Loucy (cell line): Measurements from ENCODE around the gene KCNK3.

Experiments
- H2AFZ ChIP-seq: fragments of 200-600 bp; sonication (generic); 2 replicates; pipeline ENCODE4 v1.6.0; 2016; ENCODE audit warnings: antibody characterized with exemption, mild to moderate bottlenecking, low read length, moderate library complexity
- H3F3A ChIP-seq: fragments of 200-600 bp; 2 replicates; pipeline ENCODE4 v1.6.0; 2016; ENCODE audit warnings: antibody characterized with exemption, low read depth, mild to moderate bottlenecking
- H3K27me3 ChIP-seq: fragments of 200-600 bp; sonication (generic); 2 replicates; pipeline ENCODE4 v1.6.1; 2014; ENCODE audit warnings: low read length, mild to moderate bottlenecking; ENCODE audit not compliant: insufficient read depth, poor library complexity, severe bottlenecking
- H3K36me3 ChIP-seq: fragments of 200-600 bp; sonication (generic); 2 replicates; pipeline ENCODE4 v1.6.1; 2016; ENCODE audit warnings: low read length; ENCODE audit not compliant: insufficient read depth
- H3K4me1 ChIP-seq: fragments of 200-600 bp; sonication (generic); 2 replicates; pipeline ENCODE4 v1.5.1; 2014; ENCODE audit warnings: low read length, mild to moderate bottlenecking; ENCODE audit not compliant: insufficient read depth, poor library complexity, severe bottlenecking
- H3K4me2 ChIP-seq: fragments of 200-600 bp; sonication (generic); 2 replicates; pipeline ENCODE4 v1.6.0; 2014; ENCODE audit warnings: antibody characterized with exemption, low read length, low read depth, mild to moderate bottlenecking; ENCODE audit not compliant: poor library complexity, severe bottlenecking
- H3K4me3 ChIP-seq: fragments of 200-600 bp; sonication (generic); 2 replicates; pipeline ENCODE4 v1.5.1; 2014; ENCODE audit warnings: low read length, mild to moderate bottlenecking, mixed read lengths; ENCODE audit not compliant: poor library complexity, severe bottlenecking
- H3K79me2 ChIP-seq: fragments of 200-600 bp; sonication (generic); 2 replicates; pipeline ENCODE4 v1.6.1; 2014; ENCODE audit warnings: low read length; ENCODE audit not compliant: insufficient read depth
- H3K9ac ChIP-seq: fragments of 200-600 bp; sonication (generic); 2 replicates; pipeline ENCODE4 v1.6.0; 2014; ENCODE audit warnings: mild to moderate bottlenecking, low read depth, low read length, moderate library complexity; ENCODE audit not compliant: poor library complexity, severe bottlenecking
- H3K9me2 ChIP-seq: fragments of 200-600 bp; sonication (generic); replicated peaks from 2 replicates; pipeline ENCODE4 v1.6.1; 2016; ENCODE audit warnings: low read depth, low read length, mixed read lengths
- H3K9me3 ChIP-seq: fragments of 200-600 bp; sonication (generic); 2 replicates; pipeline ENCODE4 v1.6.1; 2014; ENCODE audit warnings: mild to moderate bottlenecking, antibody characterized with exemption, low read length, low read depth; ENCODE audit not compliant: insufficient read depth
- H4K20me1 ChIP-seq: fragments of 200-600 bp; sonication (generic); 2 replicates; pipeline ENCODE4 v1.6.0; 2014; ENCODE audit warnings: antibody characterized with exemption, low read length, mild to moderate bottlenecking; ENCODE audit not compliant: insufficient read depth, poor library complexity, severe bottlenecking
- EZH2phosphoT487 ChIP-seq: fragments of 200-600 bp; IDR thresholded peaks from 2 replicates; pipeline ENCODE4 v1.6.1; 2018; ENCODE audit warnings: antibody characterized with exemption, mild to moderate bottlenecking, moderate library complexity, borderline replicate concordance
- TF ChIP-seq, protein P1 (sequence below): fragments of 200-600 bp; sonication (generic); conservative IDR thresholded peaks from 2 replicates; pipeline ENCODE4 v1.5.1; 2014; ENCODE audit warnings: mild to moderate bottlenecking, antibody characterized with exemption, low read length

Gene KCNK3

DNA sequence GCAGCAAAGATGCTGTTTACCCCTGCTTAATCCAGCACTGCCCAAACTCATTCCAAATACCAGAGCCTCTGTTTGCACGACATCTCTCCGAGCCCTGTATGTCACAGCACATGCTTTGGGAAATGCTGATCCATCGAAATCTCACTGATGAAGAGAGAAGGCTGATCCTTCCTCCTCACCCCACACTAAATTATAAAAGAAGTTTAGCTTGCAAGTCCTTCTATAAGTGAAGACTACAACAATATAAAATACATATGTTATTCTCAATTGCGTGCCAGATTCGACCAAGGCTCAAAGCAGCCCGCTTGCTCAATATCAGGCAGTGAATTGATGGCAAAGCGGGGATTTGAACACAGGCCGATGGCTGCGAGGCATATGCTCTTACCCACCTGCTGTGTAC lies 40.9 kb downstream of the KCNK3 start:
- H3K9me3 ChIP-seq = no peaks in the 10 kb centered on the region
- no peaks in the 10 kb centered on the region for H3K79me2 ChIP-seq
- H3K36me3 ChIP-seq = no peaks in the 10 kb centered on the region

DNA sequence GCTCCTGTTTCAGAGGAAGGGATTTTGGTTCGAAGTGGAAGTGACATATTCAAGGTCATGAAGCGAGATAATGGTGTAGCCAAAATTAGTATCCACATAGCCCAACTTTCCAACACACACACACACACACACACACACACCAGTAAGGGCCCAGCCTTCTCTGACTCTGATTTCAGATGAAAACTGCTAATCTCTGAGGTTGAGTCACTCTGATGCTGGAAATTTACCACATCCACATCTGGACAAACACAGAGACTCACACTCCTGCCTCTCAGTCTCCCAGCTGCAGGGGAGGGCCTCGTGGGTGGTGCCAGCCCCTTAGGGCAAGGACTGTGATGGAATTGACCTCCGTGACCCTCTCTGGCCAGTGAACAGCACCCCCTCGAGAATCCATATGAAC lies 42.6 kb downstream of the KCNK3 start:
- Histone ChIP-seq H3K79me2 (no peaks in the 10 kb centered on the region), H3K9me3 (no peaks in the 10 kb centered on the region), H3K4me3 (no peak overlapping the region), H3K4me1 (no peaks in the 10 kb centered on the region), H3K27me3 (no peaks in the 10 kb centered on the region), H4K20me1 (no peaks in the 10 kb centered on the region), H3K9ac (no peak overlapping the region), H3K4me2 (no peak overlapping the region), H3K36me3 (no peaks in the 10 kb centered on the region), H2AFZ (no peak overlapping the region), H3K9me2 (no peaks in the 10 kb centered on the region), H3F3A (no peaks in the 10 kb centered on the region)
- TF ChIP-seq EZH2phosphoT487 = no peak
- TF ChIP-seq, protein P1, sequence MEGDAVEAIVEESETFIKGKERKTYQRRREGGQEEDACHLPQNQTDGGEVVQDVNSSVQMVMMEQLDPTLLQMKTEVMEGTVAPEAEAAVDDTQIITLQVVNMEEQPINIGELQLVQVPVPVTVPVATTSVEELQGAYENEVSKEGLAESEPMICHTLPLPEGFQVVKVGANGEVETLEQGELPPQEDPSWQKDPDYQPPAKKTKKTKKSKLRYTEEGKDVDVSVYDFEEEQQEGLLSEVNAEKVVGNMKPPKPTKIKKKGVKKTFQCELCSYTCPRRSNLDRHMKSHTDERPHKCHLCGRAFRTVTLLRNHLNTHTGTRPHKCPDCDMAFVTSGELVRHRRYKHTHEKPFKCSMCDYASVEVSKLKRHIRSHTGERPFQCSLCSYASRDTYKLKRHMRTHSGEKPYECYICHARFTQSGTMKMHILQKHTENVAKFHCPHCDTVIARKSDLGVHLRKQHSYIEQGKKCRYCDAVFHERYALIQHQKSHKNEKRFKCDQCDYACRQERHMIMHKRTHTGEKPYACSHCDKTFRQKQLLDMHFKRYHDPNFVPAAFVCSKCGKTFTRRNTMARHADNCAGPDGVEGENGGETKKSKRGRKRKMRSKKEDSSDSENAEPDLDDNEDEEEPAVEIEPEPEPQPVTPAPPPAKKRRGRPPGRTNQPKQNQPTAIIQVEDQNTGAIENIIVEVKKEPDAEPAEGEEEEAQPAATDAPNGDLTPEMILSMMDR = no peak

More for the DNA sequence above, 40.9 kb downstream of the KCNK3 start:
- no peaks in the 10 kb centered on the region for H3K9me2 ChIP-seq
- H3K4me1 ChIP-seq = no peaks in the 10 kb centered on the region
- no peak overlapping the region for H3K4me2 ChIP-seq
- TF ChIP-seq, protein P1 = no peak
- TF ChIP-seq EZH2phosphoT487 = no peak
- no peaks in the 10 kb centered on the region for H3K27me3 ChIP-seq
- H3F3A ChIP-seq = no peaks in the 10 kb centered on the region
- no peaks in the 10 kb centered on the region for H4K20me1 ChIP-seq
- no peak overlapping the region for H3K9ac ChIP-seq
- no peak overlapping the region for H2AFZ ChIP-seq
- no peak overlapping the region for H3K4me3 ChIP-seq

DNA sequence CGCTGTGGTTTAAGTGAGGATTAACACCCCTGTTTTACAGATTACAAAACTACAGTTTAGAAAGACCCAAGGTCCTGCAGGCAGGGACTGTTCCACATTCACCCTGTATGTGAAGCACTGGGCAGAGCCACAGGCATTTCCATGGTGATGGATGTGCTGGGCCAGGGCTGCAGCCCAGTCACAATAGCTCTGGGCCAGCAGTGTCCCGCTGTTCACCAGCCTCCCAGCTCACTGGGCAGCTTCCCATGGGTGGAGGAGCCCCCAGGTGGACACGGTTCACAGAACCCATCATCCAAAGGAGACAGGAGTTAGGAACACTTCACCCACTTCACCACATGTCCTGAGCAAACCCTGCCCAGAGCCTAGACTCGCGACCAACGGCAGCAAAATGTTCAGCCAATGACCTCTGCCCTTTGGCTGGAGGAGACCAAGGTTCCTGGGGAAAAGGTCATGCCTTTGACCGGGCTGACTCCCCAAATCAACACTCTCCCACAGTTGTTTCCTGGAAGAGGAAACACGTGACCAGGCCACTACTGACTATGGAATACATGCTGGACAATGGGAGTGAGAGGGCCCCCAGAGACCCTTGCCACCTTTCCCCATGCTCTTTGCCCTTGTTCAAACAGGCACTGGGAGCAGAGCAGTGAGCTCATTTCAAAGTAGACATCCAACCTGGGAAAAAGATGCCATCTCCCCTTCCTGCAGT lies 43.5 kb downstream of the KCNK3 start:
- H3K9ac ChIP-seq = no peak overlapping the region
- no peaks in the 10 kb centered on the region for H3K79me2 ChIP-seq
- no peak overlapping the region for H3K4me3 ChIP-seq
- H3K4me2 ChIP-seq = no peak overlapping the region
- H2AFZ ChIP-seq = no peak overlapping the region
- no peaks in the 10 kb centered on the region for H3K27me3 ChIP-seq
- H3K36me3 ChIP-seq = no peaks in the 10 kb centered on the region
- H3F3A ChIP-seq = no peaks in the 10 kb centered on the region
- H4K20me1 ChIP-seq = no peaks in the 10 kb centered on the region
- TF ChIP-seq, protein P1 = no peak
- TF ChIP-seq EZH2phosphoT487 = no peak
- peaks cover 9% of the 10 kb centered on the region for H3K4me1 ChIP-seq
- no peaks in the 10 kb centered on the region for H3K9me2 ChIP-seq
- H3K9me3 ChIP-seq = no peaks in the 10 kb centered on the region
